GM12892 (cell line): ENCODE results near the gene KAT14.

Experiments
- POLR2A ChIP-seq: IDR thresholded peaks from 2 replicates; pipeline ENCODE4 v1.6.1; 2011; ENCODE audit warnings: low read depth, low read length, control low read depth
- POLR2AphosphoS5 ChIP-seq: IDR thresholded peaks from 2 replicates; pipeline ENCODE4 v1.6.1; 2011; ENCODE audit warnings: low read depth, low read length, control low read depth

DNA sequence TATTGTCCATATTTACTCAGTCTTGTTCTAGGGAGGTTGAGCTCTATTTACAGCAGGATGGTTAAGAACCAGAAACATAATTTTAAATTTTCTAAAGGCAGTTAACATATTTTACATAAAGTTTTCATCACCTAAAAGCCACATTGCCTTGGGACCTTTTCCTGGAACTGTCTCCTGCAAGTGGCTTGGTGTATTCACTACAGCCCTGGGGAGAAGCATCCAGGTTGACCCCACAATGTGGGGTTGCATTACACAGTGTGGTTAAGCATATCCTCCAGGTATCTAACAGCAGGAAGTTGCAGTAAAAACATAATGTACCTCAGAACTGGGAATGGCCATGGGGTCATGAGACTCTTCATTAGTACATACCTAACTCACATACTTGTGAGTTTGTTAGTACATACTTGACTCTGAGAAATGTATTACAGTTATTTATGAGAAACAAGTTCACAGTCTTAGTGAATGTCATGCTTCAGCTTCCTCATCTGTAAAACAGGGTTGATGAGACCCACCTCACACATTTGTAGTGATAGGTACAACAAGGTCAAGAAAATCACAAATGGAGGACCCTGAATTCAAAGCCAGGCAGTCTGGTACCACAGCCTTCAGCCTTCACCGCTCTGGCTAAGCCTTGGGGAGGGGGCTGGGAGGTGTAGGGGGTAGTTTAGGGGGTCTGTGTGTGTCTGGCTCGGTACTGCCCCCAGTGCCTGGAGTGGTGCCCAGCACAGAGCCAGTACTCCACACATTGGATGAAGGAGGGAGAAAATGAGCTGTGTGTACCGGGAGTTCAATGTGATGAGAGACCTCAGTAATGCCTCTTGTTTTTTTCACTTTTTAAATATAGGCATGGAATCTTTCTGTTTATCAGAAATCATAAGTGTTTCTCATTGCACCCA is 52.9 kb downstream of the KAT14 start:
- no peak for TF ChIP-seq POLR2A
- no peak for TF ChIP-seq POLR2AphosphoS5
